ENCODE results near the gene MTARC2. TPM values are rescaled to one million over a fixed set of nuclear protein-coding genes. Genes with fewer than 3 reads are reported as not detected.
"Not testable (repeated sequence)": the region's sequence is repeated elsewhere in the genome, so short reads cannot be mapped to it uniquely, and the experiment has no call there.

Gene MTARC2
- total RNA-seq, 1 donor from 2014 or later: 58.6 TPM

DNA sequence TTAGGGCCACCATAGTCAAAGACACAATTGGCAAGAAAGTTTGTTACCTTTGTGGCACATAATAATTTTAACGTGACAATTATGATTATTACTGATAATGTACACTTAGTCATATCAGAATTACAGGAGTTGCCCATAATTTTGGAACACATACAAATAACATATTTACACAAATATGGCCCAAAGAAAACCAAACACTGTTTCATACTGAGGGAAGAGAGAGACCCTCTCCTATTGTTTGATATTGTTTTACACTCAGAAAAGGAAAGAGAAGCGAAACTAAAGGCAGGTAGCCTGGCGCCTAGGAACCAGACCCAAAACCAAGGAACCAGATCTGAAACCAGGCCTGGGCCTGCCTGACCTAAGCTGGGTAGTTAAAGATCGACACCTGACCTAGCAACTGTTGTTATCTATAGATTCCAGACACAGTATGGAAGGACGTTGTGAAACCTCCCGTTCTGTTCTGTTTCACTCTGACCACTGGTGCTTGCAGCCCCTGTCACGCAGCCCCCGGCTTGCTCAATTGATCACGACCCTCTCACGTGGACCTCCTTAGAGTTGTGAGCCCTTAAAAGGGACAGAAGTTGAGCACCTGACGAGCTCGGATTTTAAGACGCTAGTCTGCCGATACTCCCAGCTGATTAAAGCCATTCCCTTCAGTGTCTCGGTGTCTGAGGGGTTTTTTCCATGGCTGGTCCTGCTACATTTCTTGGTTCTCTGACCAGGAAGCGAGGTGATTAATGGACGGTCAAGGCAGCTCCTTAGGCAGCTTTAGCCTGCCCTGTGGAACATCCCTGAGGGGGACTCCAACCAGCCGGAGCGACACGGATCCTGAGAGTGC is 30.1 kb upstream of the MTARC2 start:
- TF ChIP-seq, protein P1, sequence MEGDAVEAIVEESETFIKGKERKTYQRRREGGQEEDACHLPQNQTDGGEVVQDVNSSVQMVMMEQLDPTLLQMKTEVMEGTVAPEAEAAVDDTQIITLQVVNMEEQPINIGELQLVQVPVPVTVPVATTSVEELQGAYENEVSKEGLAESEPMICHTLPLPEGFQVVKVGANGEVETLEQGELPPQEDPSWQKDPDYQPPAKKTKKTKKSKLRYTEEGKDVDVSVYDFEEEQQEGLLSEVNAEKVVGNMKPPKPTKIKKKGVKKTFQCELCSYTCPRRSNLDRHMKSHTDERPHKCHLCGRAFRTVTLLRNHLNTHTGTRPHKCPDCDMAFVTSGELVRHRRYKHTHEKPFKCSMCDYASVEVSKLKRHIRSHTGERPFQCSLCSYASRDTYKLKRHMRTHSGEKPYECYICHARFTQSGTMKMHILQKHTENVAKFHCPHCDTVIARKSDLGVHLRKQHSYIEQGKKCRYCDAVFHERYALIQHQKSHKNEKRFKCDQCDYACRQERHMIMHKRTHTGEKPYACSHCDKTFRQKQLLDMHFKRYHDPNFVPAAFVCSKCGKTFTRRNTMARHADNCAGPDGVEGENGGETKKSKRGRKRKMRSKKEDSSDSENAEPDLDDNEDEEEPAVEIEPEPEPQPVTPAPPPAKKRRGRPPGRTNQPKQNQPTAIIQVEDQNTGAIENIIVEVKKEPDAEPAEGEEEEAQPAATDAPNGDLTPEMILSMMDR (IDR thresholded peaks at IDR 0.05): no peak
- Histone ChIP-seq H3K9me3 (no peaks in the 10 kb centered on the region), H3K36me3 (no peaks in the 10 kb centered on the region), H3K27ac (no peak overlapping the region), H3K4me1 (no peaks in the 10 kb centered on the region), H3K27me3 (no peaks in the 10 kb centered on the region), H3K4me3 (no peak overlapping the region)
- intact Hi-C loops (cut with DNase I): no loop called here
- no peak for DNase-seq
- no peak for ATAC-seq

DNA sequence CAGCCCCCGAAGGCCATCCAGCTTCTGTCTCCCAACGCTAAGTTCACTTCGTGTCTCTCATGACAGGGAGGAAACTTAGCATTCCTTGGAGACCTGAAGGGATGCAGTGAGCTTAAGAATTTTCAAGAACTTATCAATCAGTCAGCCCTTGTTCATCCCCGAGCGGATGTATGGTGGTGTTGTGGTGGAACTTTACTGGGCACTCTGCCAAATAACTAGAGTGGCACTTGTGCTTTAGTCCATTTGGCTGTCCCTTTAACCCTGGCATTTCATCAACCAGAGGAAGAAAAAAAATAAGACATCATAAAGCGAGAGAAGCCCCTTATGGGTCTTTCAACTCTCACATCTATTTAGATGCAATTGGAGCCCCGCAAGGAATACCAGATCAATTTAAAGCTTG is 26.9 kb upstream of the MTARC2 start:
- not testable (repeated sequence) for H3K27me3 ChIP-seq

DNA sequence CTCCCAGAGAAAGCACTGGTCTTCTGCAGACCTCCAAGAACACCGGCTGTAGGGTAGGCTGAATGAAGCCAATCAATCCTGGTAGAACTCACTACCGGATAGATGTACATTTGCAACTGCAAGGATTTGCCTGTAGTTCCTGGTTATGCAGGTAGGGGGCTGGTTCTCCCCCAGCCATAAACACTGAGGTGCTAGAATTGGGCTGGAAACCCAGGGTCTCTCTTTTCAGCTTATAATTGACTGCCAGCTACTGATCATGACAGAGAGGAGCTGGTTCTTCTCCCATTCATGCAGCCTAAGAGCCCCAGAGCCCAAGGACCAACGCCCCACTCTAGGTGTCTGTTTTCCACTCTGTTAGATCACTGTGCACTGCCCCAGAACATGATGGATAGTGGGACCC is 21.5 kb upstream of the MTARC2 start:
- ATAC-seq: peak; percentile 36
- Histone ChIP-seq H3K4me1 (no peaks in the 10 kb centered on the region), H3K4me3 (no peak overlapping the region), H3K27me3 (no peaks in the 10 kb centered on the region), H3K36me3 (no peaks in the 10 kb centered on the region), H3K9me3 (no peaks in the 10 kb centered on the region), H3K27ac (no peak overlapping the region)
- intact Hi-C loops (cut with DNase I): no loop called here
- TF ChIP-seq, protein P1 (IDR thresholded peaks at IDR 0.05): no peak
- no peak for DNase-seq

More for the DNA sequence above, 26.9 kb upstream of the MTARC2 start:
- H3K9me3 ChIP-seq; DNase-seq; H3K27ac ChIP-seq; ATAC-seq; intact Hi-C loops (cut with DNase I); H3K36me3 ChIP-seq; H3K4me1 ChIP-seq; H3K4me3 ChIP-seq: not testable (repeated sequence)

DNA sequence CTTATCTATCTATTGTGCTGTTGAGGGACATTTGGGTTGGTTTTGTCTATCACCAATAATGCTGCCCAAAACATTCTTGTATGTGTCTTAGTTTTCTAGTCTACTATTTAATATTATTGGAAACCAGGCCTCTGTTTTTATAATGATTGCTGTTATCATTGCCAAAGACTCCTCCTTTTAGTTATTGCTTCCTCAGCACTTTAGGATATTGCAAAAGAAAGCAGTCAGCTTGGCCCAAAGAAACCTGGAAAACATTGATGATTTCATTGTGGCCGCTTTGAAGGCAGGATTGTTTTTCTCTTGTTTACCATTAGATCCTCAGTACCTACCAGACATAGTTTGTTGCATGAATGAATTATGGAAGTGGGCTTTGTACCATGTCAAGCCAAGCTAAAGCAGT is 20.6 kb upstream of the MTARC2 start:
- intact Hi-C loops (cut with DNase I): no loop called here
- TF ChIP-seq, protein P1 (IDR thresholded peaks at IDR 0.05): no peak
- H3K27me3 ChIP-seq: no peaks in the 10 kb centered on the region
- no peaks in the 10 kb centered on the region for H3K36me3 ChIP-seq
- H3K4me1 ChIP-seq: peaks cover under 1% of the 10 kb centered on the region
- H3K9me3 ChIP-seq: no peaks in the 10 kb centered on the region
- no peak for ATAC-seq
- no peak overlapping the region for H3K4me3 ChIP-seq
- H3K27ac ChIP-seq: no peak overlapping the region
- DNase-seq: no peak

DNA sequence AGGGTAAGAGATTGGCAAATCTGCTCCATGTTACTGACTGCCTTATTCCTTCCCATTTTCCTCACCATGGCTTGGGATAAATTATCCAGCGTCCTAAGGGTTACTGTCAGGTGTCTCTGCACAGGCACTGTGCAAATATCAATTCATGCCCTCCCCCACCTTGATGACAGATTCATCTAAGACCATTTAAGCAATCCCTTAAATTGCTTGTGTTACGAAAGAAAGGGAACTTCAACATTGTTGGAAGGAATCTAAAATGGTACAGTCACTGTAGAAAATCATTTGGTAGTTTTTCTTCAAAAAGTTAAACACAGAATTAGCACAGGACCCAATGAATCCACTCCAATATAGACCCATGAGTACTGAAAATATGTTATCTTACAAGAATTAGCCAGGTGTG is 17.6 kb upstream of the MTARC2 start:
- ATAC-seq (no peak), DNase-seq (no peak)
- no peaks in the 10 kb centered on the region for H3K27me3 ChIP-seq
- H3K9me3 ChIP-seq: no peaks in the 10 kb centered on the region
- no peak overlapping the region for H3K27ac ChIP-seq
- H3K36me3 ChIP-seq: no peaks in the 10 kb centered on the region
- H3K4me1 ChIP-seq: peaks cover 14% of the 10 kb centered on the region
- TF ChIP-seq, protein P1 (IDR thresholded peaks at IDR 0.05): no peak
- H3K4me3 ChIP-seq: no peak overlapping the region
- intact Hi-C loops (cut with DNase I): no loop called here

DNA sequence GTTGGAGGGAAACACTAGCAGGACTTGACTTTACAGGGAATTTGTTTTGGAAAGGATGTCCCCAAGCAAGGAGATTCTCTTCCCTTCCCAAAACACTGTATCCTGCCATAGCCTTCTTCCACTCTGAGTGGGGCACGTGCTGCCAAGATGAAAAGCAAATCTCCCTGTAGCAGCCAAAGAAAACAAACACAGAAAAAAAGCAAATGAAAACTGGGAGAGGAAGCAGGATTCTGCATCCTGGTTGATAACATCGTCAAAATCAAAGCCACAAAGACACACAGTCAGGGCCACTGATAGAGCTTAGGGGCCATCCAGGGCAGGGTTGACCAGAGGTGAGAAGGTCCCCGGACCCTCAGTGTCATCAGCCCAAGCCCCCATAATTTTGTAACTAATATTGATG is 16.0 kb upstream of the MTARC2 start:
- H3K4me3 ChIP-seq: no peak overlapping the region
- no peak for DNase-seq
- intact Hi-C loops (cut with DNase I): no loop called here

More for the DNA sequence above, 16.0 kb upstream of the MTARC2 start:
- no peaks in the 10 kb centered on the region for H3K27me3 ChIP-seq
- H3K4me1 ChIP-seq: peaks cover 14% of the 10 kb centered on the region
- TF ChIP-seq, protein P1 (IDR thresholded peaks at IDR 0.05): no peak
- H3K36me3 ChIP-seq: no peaks in the 10 kb centered on the region
- H3K27ac ChIP-seq: peak overlapping the region; percentile 81
- no peaks in the 10 kb centered on the region for H3K9me3 ChIP-seq
- no peak for ATAC-seq
